GM19043 (cell line): ENCODE data around the gene BMP2K.
"Not testable (repeated sequence)": the region's sequence is repeated elsewhere in the genome, so short reads cannot be mapped to it uniquely, and the experiment has no call there.

Experiments
- ATAC-seq: cut with Tn5 transposase; IDR thresholded peaks from one replicate; pipeline ENCODE4 v1.9.1; 2021; ENCODE audit warnings: low read depth; ENCODE audit not compliant: unreplicated experiment

Gene BMP2K

GRCh38 chr4:78787392-78788006, 11.3 kb downstream of the BMP2K start:
- ATAC-seq: no peak

GRCh38 chr4:78788007-78788889, 12.1 kb downstream of the BMP2K start:
- ATAC-seq: no peak

GRCh38 chr4:78795594-78796416, 19.7 kb downstream of the BMP2K start:
- ATAC-seq: not testable (repeated sequence)

- no peak for ATAC-seq
These were observed 20.4 kb downstream of the BMP2K start for GRCh38 chr4:78796526-78796925.

GRCh38 chr4:78797777-78798284, 21.7 kb downstream of the BMP2K start:
- ATAC-seq: no peak

GRCh38 chr4:78799551-78800495, 23.7 kb downstream of the BMP2K start:
- ATAC-seq: no peak

- ATAC-seq: no peak
These were observed 24.8 kb downstream of the BMP2K start for GRCh38 chr4:78800965-78801364.

- ATAC-seq: no peak
These were observed 27.8 kb downstream of the BMP2K start for GRCh38 chr4:78803983-78804382.

GRCh38 chr4:78806943-78807460, 30.9 kb downstream of the BMP2K start:
- ATAC-seq: no peak

- no peak for ATAC-seq
These were observed 33.1 kb downstream of the BMP2K start for GRCh38 chr4:78809295-78809694.

GRCh38 chr4:78809928-78810835, 34.0 kb downstream of the BMP2K start:
- ATAC-seq: no peak

GRCh38 chr4:78811034-78811433, 34.9 kb downstream of the BMP2K start:
- no peak for ATAC-seq

GRCh38 chr4:78818530-78819079, 42.5 kb downstream of the BMP2K start:
- no peak for ATAC-seq

- no peak for ATAC-seq
These were observed 47.9 kb downstream of the BMP2K start for GRCh38 chr4:78824001-78824400.

GRCh38 chr4:78827191-78827590, 51.0 kb downstream of the BMP2K start:
- ATAC-seq: no peak

GRCh38 chr4:78829296-78829695, 53.1 kb downstream of the BMP2K start:
- no peak for ATAC-seq

- ATAC-seq: not testable (repeated sequence)
These were observed 63.5 kb downstream of the BMP2K start for GRCh38 chr4:78839676-78840075.

GRCh38 chr4:78840286-78840685, 64.1 kb downstream of the BMP2K start:
- not testable (repeated sequence) for ATAC-seq
